Measurements from ENCODE around the gene OR51B6. TPM values are rescaled to one million over a fixed set of nuclear protein-coding genes. Genes with fewer than 3 reads are reported as not detected.

Gene OR51B6
- total RNA-seq, 2 experiments from 2014 or later, result not detected

- POLR2A ChIA-PET, result no interaction called here
- no peak for DNase-seq
- Mint-ChIP-seq H3K4me3 (no peak overlapping the region), H3K36me3 (ENCODE audit: low read depth) (no peaks in the 10 kb centered on the region), H3K27ac (no peak overlapping the region), H3K27me3 (peaks cover 43% of the 10 kb centered on the region), H3K9me3 (no peaks in the 10 kb centered on the region), H3K4me1 (ENCODE audit: low read depth) (no peaks in the 10 kb centered on the region)
- Histone ChIP-seq H3K9me3 (ENCODE audit: control insufficient read depth in 1 of 2, insufficient read depth in 1 of 2, low read length in 2 of 2) (peaks cover 0 to 4% of the 10 kb centered on the region in 2 experiments), H3K27ac (ENCODE audit: low read depth in 1 of 2, low read length in 2 of 2) (no peak overlapping the region), H3K4me1 (ENCODE audit: insufficient read depth, low read length) (no peaks in the 10 kb centered on the region), H3K4me3 (ENCODE audit: low read length) (no peak overlapping the region), H3K27me3 (ENCODE audit: control insufficient read depth in 1 of 2, insufficient read depth in 2 of 2, low read length in 2 of 2) (no peaks in the 10 kb centered on the region), H3K36me3 (ENCODE audit: insufficient read depth, low read length) (no peaks in the 10 kb centered on the region)
- intact Hi-C loops (cut with DNase I, micrococcal nuclease), result no loop called here
- ATAC-seq (ENCODE audit: poor library complexity), result no peak
- CTCF ChIA-PET, result no interaction called here
- no peak for TF ChIP-seq CTCF (IDR thresholded peaks at IDR 0.05)
Observed at GRCh38 chr11:5368502-5369043, 17.3 kb downstream of the OR51B6 start.

- H3K4me3 Mint-ChIP-seq, result no peak overlapping the region
- no peak for DNase-seq
- no peak overlapping the region for H3K27ac Mint-ChIP-seq
- ChIA-PET POLR2A (no interaction called here), CTCF (no interaction called here)
- Histone ChIP-seq H3K9me3 (ENCODE audit: control insufficient read depth in 1 of 2, insufficient read depth in 1 of 2, low read length in 2 of 2) (peaks cover 0 to 6% of the 10 kb centered on the region in 2 experiments), H3K36me3 (ENCODE audit: insufficient read depth, low read length) (no peaks in the 10 kb centered on the region), H3K4me3 (ENCODE audit: low read length) (no peak overlapping the region), H3K4me1 (ENCODE audit: insufficient read depth, low read length) (no peaks in the 10 kb centered on the region), H3K27ac (ENCODE audit: low read depth in 1 of 2, low read length in 2 of 2) (no peak overlapping the region), H3K27me3 (ENCODE audit: control insufficient read depth in 1 of 2, insufficient read depth in 2 of 2, low read length in 2 of 2) (no peaks in the 10 kb centered on the region)
- no peaks in the 10 kb centered on the region for H3K9me3 Mint-ChIP-seq
- H3K27me3 Mint-ChIP-seq, result peaks cover 43% of the 10 kb centered on the region
- ATAC-seq (ENCODE audit: poor library complexity), result no peak
- no peak for TF ChIP-seq CTCF (IDR thresholded peaks at IDR 0.05)
- no peaks in the 10 kb centered on the region for H3K4me1 Mint-ChIP-seq (ENCODE audit: low read depth)
- H3K36me3 Mint-ChIP-seq (ENCODE audit: low read depth), result no peaks in the 10 kb centered on the region
- intact Hi-C loops (cut with DNase I, micrococcal nuclease), result no loop called here
Observed at GRCh38 chr11:5369789-5370188, 18.5 kb downstream of the OR51B6 start.

GRCh38 chr11:5380740-5381342 lies 29.5 kb downstream of the OR51B6 start:
- H3K9me3 Mint-ChIP-seq, result peaks cover 2% of the 10 kb centered on the region
- H3K27me3 Mint-ChIP-seq, result no peaks in the 10 kb centered on the region
- DNase-seq (peak in 4 of 14 experiments; percentile 0 to 21 (median 10)), ATAC-seq (ENCODE audit: poor library complexity) (no peak)
- Histone ChIP-seq H3K4me3 (ENCODE audit: low read length) (no peak overlapping the region), H3K27me3 (ENCODE audit: control insufficient read depth in 1 of 2, insufficient read depth in 2 of 2, low read length in 2 of 2) (no peaks in the 10 kb centered on the region), H3K27ac (ENCODE audit: low read depth in 1 of 2, low read length in 2 of 2) (no peak overlapping the region), H3K9me3 (ENCODE audit: control insufficient read depth in 1 of 2, insufficient read depth in 1 of 2, low read length in 2 of 2) (no peaks in the 10 kb centered on the region), H3K36me3 (ENCODE audit: insufficient read depth, low read length) (no peaks in the 10 kb centered on the region), H3K4me1 (ENCODE audit: insufficient read depth, low read length) (no peaks in the 10 kb centered on the region)
- intact Hi-C loops (cut with DNase I, micrococcal nuclease), result loop anchor here in 1 of 2 experiments (10.0 kb wide), 1 partner anchor 1196 kb away; no protein-coding TSS in a partner anchor
- TF ChIP-seq CTCF (IDR thresholded peaks at IDR 0.05), result peak; percentile 20
- H3K4me3 Mint-ChIP-seq, result no peak overlapping the region
- no peaks in the 10 kb centered on the region for H3K36me3 Mint-ChIP-seq (ENCODE audit: low read depth)
- ChIA-PET CTCF (no interaction called here), POLR2A (no interaction called here)
- H3K4me1 Mint-ChIP-seq (ENCODE audit: low read depth), result no peaks in the 10 kb centered on the region
- H3K27ac Mint-ChIP-seq, result no peak overlapping the region

Measured in CD4-positive, alpha-beta T cell (primary cell).